PC-3 (cell line): ENCODE data around the gene SPIRE1. TPM values are rescaled to one million over a fixed set of nuclear protein-coding genes. Genes with fewer than 3 reads are reported as not detected.

Experiments used
- ATAC-seq: fragments of 200-7000 bp; cut with Tn5 transposase; 2 replicates; pipeline ENCODE4 v1.9.1; 2020; ENCODE audit warnings: mild to moderate bottlenecking, moderate library complexity
- BruUV-seq: library from RNA; stranded (reverse); fragments of 400-500 nt; replicated peaks from 2 replicates; lab custom pipeline; 2021; lab: Mats Ljungman, UMichigan
- CTCF ChIA-PET: fragments of 300-600 bp; sonication (Branson Sonifier 250); formaldehyde crosslinking; loops from one replicate; lab custom pipeline; 2022; ENCODE audit warnings: antibody characterized with exemption; lab: Charles Lee
- POLR2A ChIA-PET: fragments of 300-600 bp; sonication (Branson Sonifier 250); formaldehyde crosslinking; loops from one replicate; lab custom pipeline; 2022; ENCODE audit warnings: antibody characterized with exemption; ENCODE audit not compliant: unreplicated experiment; lab: Charles Lee
- DNase-seq: peaks from one replicate; pipeline ENCODE4 v3.0.0-alpha.2; 2015
- H2AFZ ChIP-seq: fragments of 300-600 bp; sonication (generic); 2 replicates; pipeline ENCODE4 v1.6.0; 2016; ENCODE audit warnings: antibody characterized with exemption, low read length
- H3F3A ChIP-seq: fragments of 300-600 bp; sonication (generic); one replicate; pipeline ENCODE4 v1.6.0; 2017; ENCODE audit warnings: antibody characterized with exemption, low read length, control low read depth, mild to moderate bottlenecking; ENCODE audit not compliant: unreplicated experiment
- H3K27ac ChIP-seq: fragments of 300-600 bp; sonication (generic); 2 replicates; pipeline ENCODE4 v1.5.1; 2016; ENCODE audit warnings: mild to moderate bottlenecking, low read length
- H3K27me3 ChIP-seq: fragments of 300-600 bp; sonication (generic); 2 replicates; pipeline ENCODE4 v1.6.1; 2016; ENCODE audit warnings: low read length, mixed read lengths
- H3K36me3 ChIP-seq: fragments of 300-600 bp; sonication (generic); 2 replicates; pipeline ENCODE4 v1.6.1; 2016; ENCODE audit warnings: low read depth, mixed run types, low read length, mixed read lengths
- H3K4me1 ChIP-seq: fragments of 300-600 bp; sonication (generic); 2 replicates; pipeline ENCODE4 v1.5.1; 2016; ENCODE audit warnings: low read length; ENCODE audit not compliant: insufficient read depth
- H3K4me2 ChIP-seq: fragments of 300-600 bp; sonication (generic); 2 replicates; pipeline ENCODE4 v1.6.0; 2016; ENCODE audit warnings: low read length
- H3K4me3 ChIP-seq: fragments of 300-600 bp; sonication (generic); 2 replicates; pipeline ENCODE4 v1.5.1; 2016; ENCODE audit warnings: mild to moderate bottlenecking, low read length, mixed read lengths
- H3K79me2 ChIP-seq: fragments of 300-600 bp; sonication (generic); 2 replicates; pipeline ENCODE4 v1.6.1; 2017; ENCODE audit warnings: low read length, mixed read lengths
- H3K9ac ChIP-seq: fragments of 300-600 bp; sonication (generic); 2 replicates; pipeline ENCODE4 v1.6.0; 2016; ENCODE audit warnings: mild to moderate bottlenecking, low read length
- H3K9me2 ChIP-seq: fragments of 300-600 bp; sonication (generic); replicated peaks from 2 replicates; pipeline ENCODE4 v1.6.1; 2016; ENCODE audit warnings: mixed run types, low read length, mixed read lengths
- H3K9me3 ChIP-seq: fragments of 300-600 bp; sonication (generic); 2 replicates; pipeline ENCODE4 v1.6.1; 2016; ENCODE audit warnings: low read length, mixed read lengths
- H4K20me1 ChIP-seq: fragments of 300-600 bp; sonication (generic); 2 replicates; pipeline ENCODE4 v1.6.1; 2016; ENCODE audit warnings: low read length, mixed read lengths
- CTCF ChIP-seq: fragments of 300-600 bp; sonication (generic); conservative IDR thresholded peaks from 2 replicates; pipeline ENCODE4 v1.5.1; 2017; ENCODE audit warnings: antibody characterized with exemption, low read depth, mild to moderate bottlenecking, low read length
- EZH2 ChIP-seq: fragments of 300-600 bp; sonication (generic); IDR thresholded peaks from one replicate; pipeline ENCODE4 v1.6.1; 2017; ENCODE audit warnings: antibody characterized with exemption, mild to moderate bottlenecking, low read length; ENCODE audit not compliant: unreplicated experiment
- EZH2phosphoT487 ChIP-seq: fragments of 300-600 bp; sonication (generic); IDR thresholded peaks from 2 replicates; pipeline ENCODE4 v1.6.1; 2018; ENCODE audit warnings: mild to moderate bottlenecking, antibody characterized with exemption, low read length, borderline replicate concordance
- intact Hi-C: fragments of 100-400 bp; cut with micrococcal nuclease; formaldehyde crosslinking; loops from 2 replicates; pipeline ENCODE4 v1.9.0; 2023
- total RNA-seq: library from RNA; depleted of rRNA; stranded (reverse); fragments of >200 nt; gene quantifications from 2 replicates; pipeline ENCODE4 v1.2.3, GENCODE V29; 2014

SPIRE1 gene
- total RNA-seq, 1 experiment from 2014 or later, result 32.4 TPM

GRCh38 chr18:12517142-12517825 is 140.6 kb downstream of the SPIRE1 start:
- DNase-seq, result no peak
- Histone ChIP-seq H3F3A (no peaks in the 10 kb centered on the region), H3K27ac (no peak overlapping the region), H3K36me3 (no peaks in the 10 kb centered on the region), H3K4me3 (no peak overlapping the region), H3K9me2 (no peaks in the 10 kb centered on the region), H2AFZ (no peak overlapping the region), H3K79me2 (no peaks in the 10 kb centered on the region), H3K9ac (no peak overlapping the region), H3K27me3 (no peaks in the 10 kb centered on the region), H4K20me1 (no peaks in the 10 kb centered on the region), H3K4me1 (no peaks in the 10 kb centered on the region), H3K4me2 (no peak overlapping the region), H3K9me3 (no peaks in the 10 kb centered on the region)
- TF ChIP-seq CTCF (no peak), EZH2phosphoT487 (no peak), EZH2 (no peak)
- intact Hi-C loops, result no loop called here
- POLR2A ChIA-PET, result no interaction called here
- ATAC-seq, result no peak
- BruUV-seq, result no TSS peak
- CTCF ChIA-PET, result no interaction called here

- H3K27ac ChIP-seq, result no peak overlapping the region
- no peaks in the 10 kb centered on the region for H4K20me1 ChIP-seq
- H2AFZ ChIP-seq, result no peak overlapping the region
- DNase-seq (no peak), ATAC-seq (no peak)
- no peaks in the 10 kb centered on the region for H3K9me2 ChIP-seq
- H3K9me3 ChIP-seq, result no peaks in the 10 kb centered on the region
- H3K4me3 ChIP-seq, result no peak overlapping the region
- H3K36me3 ChIP-seq, result no peaks in the 10 kb centered on the region
- H3K4me1 ChIP-seq, result no peaks in the 10 kb centered on the region
- CTCF ChIA-PET, result no interaction called here
- H3K27me3 ChIP-seq, result no peaks in the 10 kb centered on the region
- no peaks in the 10 kb centered on the region for H3F3A ChIP-seq
- intact Hi-C loops, result no loop called here
- TF ChIP-seq EZH2, result no peak
- no peak for TF ChIP-seq EZH2phosphoT487
- no peak for TF ChIP-seq CTCF
- H3K4me2 ChIP-seq, result no peak overlapping the region
- no TSS peak for BruUV-seq
- POLR2A ChIA-PET, result no interaction called here
- H3K9ac ChIP-seq, result no peak overlapping the region
- no peaks in the 10 kb centered on the region for H3K79me2 ChIP-seq
These were observed 141.8 kb downstream of the SPIRE1 start for GRCh38 chr18:12516049-12516630.

- Histone ChIP-seq H4K20me1 (no peaks in the 10 kb centered on the region), H3K4me2 (no peak overlapping the region), H3K36me3 (no peaks in the 10 kb centered on the region), H3K27me3 (no peaks in the 10 kb centered on the region), H3K4me3 (no peak overlapping the region), H3K9me2 (no peaks in the 10 kb centered on the region), H3K79me2 (no peaks in the 10 kb centered on the region), H3K4me1 (no peaks in the 10 kb centered on the region), H3F3A (no peaks in the 10 kb centered on the region), H3K9me3 (no peaks in the 10 kb centered on the region), H3K9ac (no peak overlapping the region), H2AFZ (no peak overlapping the region), H3K27ac (no peak overlapping the region)
- no peak for TF ChIP-seq EZH2
- TF ChIP-seq CTCF, result no peak
- TF ChIP-seq EZH2phosphoT487, result no peak
- ATAC-seq, result peak; percentile 15
- CTCF ChIA-PET, result no interaction called here
- no peak for DNase-seq
- no TSS peak for BruUV-seq
- POLR2A ChIA-PET, result no interaction called here
- intact Hi-C loops, result no loop called here
These were observed 142.4 kb downstream of the SPIRE1 start for GRCh38 chr18:12515550-12515949.
